Upper lobe of left lung (tissue), 4 donors: ENCODE results near the gene NKAIN2.

Experiments
- CTCF ChIP-seq, 6 experiments: fragments of 450-650 bp in 4 of 6; fragments of 200-600 bp in 2 of 6; sonication (generic) in 2 of 6; IDR thresholded peaks; one replicate each; pipeline ENCODE4 v1.5.1; 2016 to 2019; ENCODE audit warnings: antibody characterized with exemption in 6 of 6
- EP300 ChIP-seq, 4 donors: sonication (generic); formaldehyde crosslinking; IDR thresholded peaks; one replicate each; pipeline ENCODE4 v1.5.1; 2017; ENCODE audit warnings: antibody characterized with exemption in 4 of 4, control low read depth in 2 of 4
- POLR2A ChIP-seq, 4 donors: fragments of 450-650 bp; IDR thresholded peaks; one replicate each; pipeline ENCODE4 v1.5.1; 2016 to 2017; ENCODE audit warnings: antibody characterized with exemption in 4 of 4, mild to moderate bottlenecking in 2 of 4
- POLR2AphosphoS5 ChIP-seq, 2 donors: sonication (generic); formaldehyde crosslinking; IDR thresholded peaks; one replicate each; pipeline ENCODE4 v1.5.1; 2017; ENCODE audit warnings: antibody characterized with exemption in 2 of 2

GRCh38 chr6:124319410-124319809, 515.7 kb downstream of the NKAIN2 start:
- TF ChIP-seq CTCF (IDR thresholded peaks at IDR 0.05) (no peak), POLR2A (IDR thresholded peaks at IDR 0.05) (no peak), POLR2AphosphoS5 (IDR thresholded peaks at IDR 0.05) (no peak), EP300 (IDR thresholded peaks at IDR 0.05) (no peak)
